ENCODE results near the gene SLC6A16. TPM values are rescaled to one million over a fixed set of nuclear protein-coding genes. Genes with fewer than 3 reads are reported as not detected.
A peak's percentile ranks its signal among the peaks of the same experiment; 100 is the strongest.

Gene SLC6A16
- total and polyA plus RNA-seq, 7 donors, result 0.07 to 0.95 (median 0.27) TPM

- no peak for TF ChIP-seq CTCF (IDR thresholded peaks at IDR 0.05)
- Histone ChIP-seq H3K27ac (no peak overlapping the region), H3K27me3 (ENCODE audit: insufficient read depth in 3 of 3, low read length in 2 of 3) (no peaks in the 10 kb centered on the region), H3K4me3 (no peak overlapping the region), H3K4me1 (peaks cover 5% of the 10 kb centered on the region), H3K36me3 (ENCODE audit: insufficient read depth in 1 of 2, low read depth in 1 of 2) (peaks cover 0 to 49% of the 10 kb centered on the region in 2 donors), H3K9me3 (no peaks in the 10 kb centered on the region)
- ATAC-seq (no peak), DNase-seq (no peak)
- intact Hi-C loops (cut with DNase I), result no loop called here
- WGBS, 3 donors, result 92 to 97% (median 93%) methylated on average over 11 of the region's 11 CpGs
Measured at GRCh38 chr19:49340865-49341718, 16.1 kb upstream of the SLC6A16 start.

GRCh38 chr19:49340069-49340864, 15.3 kb upstream of the SLC6A16 start:
- H3K4me1 ChIP-seq, result peaks cover 5% of the 10 kb centered on the region
- DNase-seq (peak; percentile 59 to 83), ATAC-seq (peak; percentile 18 to 57 (median 27))
- H3K27ac ChIP-seq, result peak overlapping the region; percentile 75
- no peak for TF ChIP-seq CTCF (IDR thresholded peaks at IDR 0.05)
- H3K27me3 ChIP-seq (ENCODE audit: insufficient read depth in 3 of 3, low read length in 2 of 3), result no peaks in the 10 kb centered on the region
- no peaks in the 10 kb centered on the region for H3K9me3 ChIP-seq
- WGBS, 3 donors, result 18 to 25% (median 19%) methylated on average over 36 of the region's 36 CpGs
- peaks cover 0 to 40% of the 10 kb centered on the region in 2 donors for H3K36me3 ChIP-seq (ENCODE audit: insufficient read depth in 1 of 2, low read depth in 1 of 2)
- intact Hi-C loops (cut with DNase I), result no loop called here
- H3K4me3 ChIP-seq, result peak overlapping the region; percentile 63

GRCh38 chr19:49339301-49340068, 14.5 kb upstream of the SLC6A16 start:
- ATAC-seq (peak; percentile 90 to 95 (median 94)), DNase-seq (peak; percentile 83 to 90)
- Histone ChIP-seq H3K27ac (peak overlapping the region; percentile 75), H3K4me3 (peak overlapping the region; percentile 63), H3K27me3 (ENCODE audit: insufficient read depth in 3 of 3, low read length in 2 of 3) (no peaks in the 10 kb centered on the region), H3K4me1 (peaks cover 5% of the 10 kb centered on the region), H3K9me3 (no peaks in the 10 kb centered on the region), H3K36me3 (ENCODE audit: insufficient read depth in 1 of 2, low read depth in 1 of 2) (peaks cover 0 to 35% of the 10 kb centered on the region in 2 donors)
- 4 to 9% (median 9%) methylated on average over 45 to 47 of the region's 47 CpGs for whole genome bisulfite sequencing, 3 donors
- intact Hi-C loops (cut with DNase I), result no loop called here
- no peak for TF ChIP-seq CTCF (IDR thresholded peaks at IDR 0.05)

GRCh38 chr19:49338691-49339300, 13.8 kb upstream of the SLC6A16 start:
- H3K9me3 ChIP-seq, result no peaks in the 10 kb centered on the region
- DNase-seq (peak; percentile 57 to 72), ATAC-seq (peak; percentile 34 to 70 (median 62))
- H3K4me3 ChIP-seq, result peak overlapping the region; percentile 63
- WGBS, 3 donors, result 5 to 9% (median 7%) methylated on average over 30 of the region's 30 CpGs
- H3K27me3 ChIP-seq (ENCODE audit: insufficient read depth in 3 of 3, low read length in 2 of 3), result no peaks in the 10 kb centered on the region
- TF ChIP-seq CTCF (IDR thresholded peaks at IDR 0.05), result no peak
- intact Hi-C loops (cut with DNase I), result no loop called here
- peak overlapping the region; percentile 75 for H3K27ac ChIP-seq
- peaks cover 5% of the 10 kb centered on the region for H3K4me1 ChIP-seq
- H3K36me3 ChIP-seq (ENCODE audit: insufficient read depth in 1 of 2, low read depth in 1 of 2), result peaks cover 0 to 28% of the 10 kb centered on the region in 2 donors
